SK-N-SH treated with all-trans-retinoic acid at 6 μM for 48 hours (cell line): ENCODE results near the gene TNNI3K.

Source experiments
- ARNTL ChIP-seq: fragments of 450-650 bp; formaldehyde crosslinking; IDR thresholded peaks from 2 replicates; pipeline ENCODE4 v1.5.0; 2020; ENCODE audit warnings: low read depth, mild to moderate bottlenecking, moderate library complexity, borderline replicate concordance
- RARB ChIP-seq: fragments of 250-450 bp; sonication (Bioruptor Pico); IDR thresholded peaks from 2 replicates; pipeline ENCODE4 v1.8.0; 2021; ENCODE audit warnings: mild to moderate bottlenecking, moderate library complexity
- ZFP30 ChIP-seq: fragments of 450-650 bp; formaldehyde crosslinking; IDR thresholded peaks from 2 replicates; pipeline ENCODE4 v1.5.0; 2022; ENCODE audit warnings: mild to moderate bottlenecking, moderate library complexity
- ZNF565 ChIP-seq: fragments of 450-650 bp; formaldehyde crosslinking; conservative IDR thresholded peaks from 2 replicates; pipeline ENCODE4 v1.5.0; 2020; ENCODE audit warnings: low read depth, mild to moderate bottlenecking, moderate library complexity
- TF ChIP-seq, protein P1 (sequence below): fragments of 250-450 bp; sonication (Bioruptor Pico); IDR thresholded peaks from 2 replicates; pipeline ENCODE4 v1.8.0; 2021; ENCODE audit warnings: low read depth, mild to moderate bottlenecking, moderate library complexity, borderline replicate concordance
- TF ChIP-seq, protein P2 (sequence below): fragments of 250-450 bp; sonication (Bioruptor Pico); IDR thresholded peaks from 2 replicates; pipeline ENCODE4 v1.8.0; 2020; ENCODE audit warnings: mild to moderate bottlenecking, moderate library complexity, borderline replicate concordance

DNA sequence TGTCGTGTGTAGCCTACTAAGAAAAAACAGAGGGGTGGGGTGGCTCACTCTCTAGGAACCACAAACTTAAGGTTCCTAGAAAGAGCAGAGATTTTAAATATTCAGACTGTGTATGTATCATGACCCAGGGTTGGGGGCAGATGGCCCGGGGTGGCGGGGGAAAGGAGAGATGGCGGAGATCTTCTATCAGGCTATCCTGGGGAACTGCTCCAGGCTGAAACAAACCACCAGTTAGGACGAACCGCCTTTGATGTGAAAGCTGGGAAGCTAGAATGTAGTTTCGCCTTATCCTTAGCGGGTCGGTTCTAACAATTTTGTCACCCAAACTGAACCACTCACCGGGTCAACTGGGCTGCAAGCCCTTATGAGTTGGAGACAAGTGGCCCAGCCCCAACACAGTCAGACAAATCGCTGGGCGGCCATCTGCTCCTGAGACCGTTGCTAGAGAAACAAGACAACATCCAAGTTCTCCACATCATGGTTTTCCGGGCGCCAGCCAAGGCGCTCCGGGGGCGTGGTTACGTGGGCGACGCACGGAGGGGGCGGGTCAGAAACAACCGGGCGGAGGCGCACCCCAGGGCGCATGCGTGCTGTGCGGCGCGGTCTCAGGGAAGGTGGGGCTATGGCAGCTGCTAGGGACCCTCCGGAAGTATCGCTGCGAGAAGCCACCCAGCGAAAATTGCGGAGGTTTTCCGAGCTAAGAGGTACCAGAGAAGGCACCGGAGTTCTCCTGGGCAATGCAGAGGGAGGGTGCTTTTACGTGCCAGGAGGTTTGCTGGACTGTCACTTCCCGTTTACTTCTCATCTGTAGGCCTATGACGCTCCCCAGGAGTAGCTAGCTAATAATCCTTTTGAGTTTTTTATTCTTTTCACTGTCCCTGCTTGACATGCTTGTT, 37.3 kb upstream of the TNNI3K start, which contains the start of the genes FPGT and LRRIQ3:
- TF ChIP-seq, protein P1, sequence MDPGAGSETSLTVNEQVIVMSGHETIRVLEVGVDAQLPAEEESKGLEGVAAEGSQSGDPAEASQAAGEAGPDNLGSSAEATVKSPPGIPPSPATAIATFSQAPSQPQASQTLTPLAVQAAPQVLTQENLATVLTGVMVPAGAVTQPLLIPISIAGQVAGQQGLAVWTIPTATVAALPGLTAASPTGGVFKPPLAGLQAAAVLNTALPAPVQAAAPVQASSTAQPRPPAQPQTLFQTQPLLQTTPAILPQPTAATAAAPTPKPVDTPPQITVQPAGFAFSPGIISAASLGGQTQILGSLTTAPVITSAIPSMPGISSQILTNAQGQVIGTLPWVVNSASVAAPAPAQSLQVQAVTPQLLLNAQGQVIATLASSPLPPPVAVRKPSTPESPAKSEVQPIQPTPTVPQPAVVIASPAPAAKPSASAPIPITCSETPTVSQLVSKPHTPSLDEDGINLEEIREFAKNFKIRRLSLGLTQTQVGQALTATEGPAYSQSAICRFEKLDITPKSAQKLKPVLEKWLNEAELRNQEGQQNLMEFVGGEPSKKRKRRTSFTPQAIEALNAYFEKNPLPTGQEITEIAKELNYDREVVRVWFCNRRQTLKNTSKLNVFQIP (CRISPR knock-in tag): no peak
- TF ChIP-seq ARNTL (CRISPR knock-in tag) (no peak), RARB (CRISPR knock-in tag) (no peak), ZFP30 (CRISPR knock-in tag) (no peak), ZNF565 (CRISPR knock-in tag) (no peak)
- TF ChIP-seq, protein P2, sequence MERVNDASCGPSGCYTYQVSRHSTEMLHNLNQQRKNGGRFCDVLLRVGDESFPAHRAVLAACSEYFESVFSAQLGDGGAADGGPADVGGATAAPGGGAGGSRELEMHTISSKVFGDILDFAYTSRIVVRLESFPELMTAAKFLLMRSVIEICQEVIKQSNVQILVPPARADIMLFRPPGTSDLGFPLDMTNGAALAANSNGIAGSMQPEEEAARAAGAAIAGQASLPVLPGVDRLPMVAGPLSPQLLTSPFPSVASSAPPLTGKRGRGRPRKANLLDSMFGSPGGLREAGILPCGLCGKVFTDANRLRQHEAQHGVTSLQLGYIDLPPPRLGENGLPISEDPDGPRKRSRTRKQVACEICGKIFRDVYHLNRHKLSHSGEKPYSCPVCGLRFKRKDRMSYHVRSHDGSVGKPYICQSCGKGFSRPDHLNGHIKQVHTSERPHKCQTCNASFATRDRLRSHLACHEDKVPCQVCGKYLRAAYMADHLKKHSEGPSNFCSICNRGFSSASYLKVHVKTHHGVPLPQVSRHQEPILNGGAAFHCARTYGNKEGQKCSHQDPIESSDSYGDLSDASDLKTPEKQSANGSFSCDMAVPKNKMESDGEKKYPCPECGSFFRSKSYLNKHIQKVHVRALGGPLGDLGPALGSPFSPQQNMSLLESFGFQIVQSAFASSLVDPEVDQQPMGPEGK (CRISPR knock-in tag): no peak
